Stimulated activated CD4-positive, alpha-beta T cell treated with anti-CD3 and anti-CD28 coated beads, TNF-alpha, amount 100 ng/mL, for 1 hour (primary cell): ENCODE data around the gene ACACA.
"Not testable (repeated sequence)": the region's sequence is repeated elsewhere in the genome, so short reads cannot be mapped to it uniquely, and the experiment has no call there.

Experiments used
- DNase-seq, 3 donors: peaks; one replicate each; pipeline ENCODE4 v3.0.0-alpha.2; 2020; ENCODE audit warnings: low read depth in 3 of 3, low spot score in 1 of 3

ACACA gene

DNA sequence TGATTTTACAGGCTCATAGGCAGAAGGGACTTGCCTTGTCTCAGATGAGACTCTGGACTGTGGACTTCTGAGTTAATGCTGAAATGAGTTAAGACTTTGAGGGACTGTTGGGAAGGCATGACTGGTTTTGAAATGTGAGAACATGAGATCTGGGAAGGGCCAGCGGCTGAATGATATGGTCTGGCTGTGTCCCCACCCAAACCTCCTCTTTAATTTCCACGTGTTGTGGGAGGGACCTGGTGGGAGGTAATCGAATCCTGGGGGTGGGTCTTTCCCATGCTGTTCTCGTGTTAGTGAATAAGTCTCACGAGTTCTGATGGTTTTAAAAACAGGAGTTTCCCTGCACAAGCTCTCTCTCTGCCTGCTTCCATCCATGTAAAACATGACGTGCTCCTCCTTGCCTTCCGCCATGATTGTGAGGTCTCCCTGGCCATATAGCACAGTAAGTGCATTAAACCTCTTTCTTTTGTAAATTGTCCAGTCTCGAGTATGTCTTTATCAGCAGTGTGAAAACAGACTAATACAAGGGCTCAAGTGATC, 59.7 kb downstream of the ACACA start:
- DNase-seq, result not testable (repeated sequence)

DNA sequence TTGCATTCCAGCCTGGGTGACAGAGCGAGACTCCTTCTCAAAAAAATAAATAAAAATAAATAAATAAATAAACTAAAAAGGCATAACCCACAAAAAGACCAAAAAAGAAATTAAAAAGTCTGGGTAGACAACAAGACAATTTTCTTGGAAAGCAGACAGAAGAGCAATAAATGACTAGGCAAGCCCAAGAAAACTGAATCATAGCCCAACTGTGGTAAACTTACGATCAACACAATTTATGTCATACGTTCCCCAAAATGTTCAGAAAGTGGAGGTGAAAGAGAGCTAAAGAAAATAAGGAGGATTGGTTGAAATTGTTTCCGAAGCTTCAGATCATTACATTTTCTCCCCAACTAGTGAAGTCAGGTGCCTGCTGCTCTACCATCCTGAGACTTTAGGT, 62.1 kb downstream of the ACACA start:
- no peak for DNase-seq

DNA sequence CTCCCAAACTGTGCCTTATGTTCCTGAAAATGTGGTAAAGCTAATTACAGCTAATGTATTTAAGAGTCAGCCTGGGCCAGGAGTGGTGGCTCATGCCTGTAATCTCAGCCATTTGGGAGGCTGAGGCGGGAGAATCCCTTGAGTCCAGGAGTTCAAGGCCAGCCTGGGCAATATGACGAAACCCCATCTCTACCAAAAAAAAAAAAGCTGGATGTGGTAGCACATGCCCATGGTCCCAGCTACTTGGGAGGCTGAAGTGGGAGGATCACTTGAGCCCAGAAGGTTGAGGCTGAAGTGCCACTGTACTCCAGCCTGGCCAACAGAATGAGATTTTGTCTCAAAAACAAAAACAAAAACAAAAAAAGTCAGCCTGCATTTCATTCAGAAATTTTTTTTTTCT, 64.0 kb downstream of the ACACA start:
- DNase-seq, result no peak

DNA sequence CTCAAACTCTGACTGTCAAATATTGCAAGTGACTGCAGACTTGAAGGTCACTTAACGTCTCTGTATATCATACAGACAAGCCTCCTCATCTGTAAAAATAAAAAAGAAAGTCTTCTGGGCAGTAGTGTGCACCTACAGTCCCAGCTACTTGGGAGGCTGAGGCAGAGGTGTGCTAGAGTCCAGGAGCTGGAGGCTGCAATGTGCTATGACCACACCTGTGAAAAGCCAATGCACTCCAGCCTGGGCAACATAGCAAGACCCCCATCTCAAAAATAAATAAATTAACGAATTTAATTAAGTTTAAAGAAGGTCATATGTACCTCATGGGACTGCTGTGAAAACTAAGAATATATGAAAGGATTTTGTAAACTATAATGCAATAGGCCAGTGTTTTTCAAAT, 65.8 kb downstream of the ACACA start:
- no peak for DNase-seq

DNA sequence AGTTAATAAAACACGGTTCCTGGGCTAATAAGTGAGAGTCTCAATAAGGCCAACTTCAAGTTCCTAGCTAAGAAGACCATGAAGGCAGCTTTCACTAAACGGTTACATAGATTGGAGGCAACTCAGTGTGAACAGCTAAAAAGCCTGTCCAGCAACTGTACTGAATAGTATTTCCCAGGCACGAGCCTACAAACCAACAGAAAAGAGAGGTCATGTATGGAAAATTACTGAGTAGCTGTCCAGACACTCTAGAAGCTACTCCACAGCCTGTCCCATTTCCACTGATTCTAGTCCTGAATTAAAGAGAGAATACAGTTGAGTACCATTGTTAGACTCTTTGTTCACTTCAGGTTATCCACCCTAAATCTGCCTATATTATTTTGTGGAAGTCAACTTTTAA, 67.3 kb downstream of the ACACA start:
- DNase-seq, result no peak

DNA sequence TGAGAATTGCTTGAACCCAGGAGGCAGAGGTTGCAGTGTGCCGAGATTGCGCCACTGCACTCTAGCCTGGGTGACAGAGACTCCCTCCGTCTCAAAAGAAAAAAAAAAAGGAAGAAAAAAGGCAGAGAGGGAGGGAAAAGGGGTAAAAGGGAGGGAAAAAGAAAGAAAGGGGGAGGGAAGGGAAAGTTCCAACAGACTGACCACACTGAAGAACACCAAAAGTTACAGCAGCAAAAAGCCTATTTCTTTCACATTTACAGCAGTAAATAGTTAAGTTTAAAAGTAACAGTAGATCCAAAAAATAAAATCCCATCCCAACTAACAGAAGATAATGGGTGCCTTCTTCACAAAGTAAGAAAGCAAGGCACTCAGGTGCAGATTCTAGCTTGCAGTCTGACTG, 67.8 kb downstream of the ACACA start:
- no peak for DNase-seq

DNA sequence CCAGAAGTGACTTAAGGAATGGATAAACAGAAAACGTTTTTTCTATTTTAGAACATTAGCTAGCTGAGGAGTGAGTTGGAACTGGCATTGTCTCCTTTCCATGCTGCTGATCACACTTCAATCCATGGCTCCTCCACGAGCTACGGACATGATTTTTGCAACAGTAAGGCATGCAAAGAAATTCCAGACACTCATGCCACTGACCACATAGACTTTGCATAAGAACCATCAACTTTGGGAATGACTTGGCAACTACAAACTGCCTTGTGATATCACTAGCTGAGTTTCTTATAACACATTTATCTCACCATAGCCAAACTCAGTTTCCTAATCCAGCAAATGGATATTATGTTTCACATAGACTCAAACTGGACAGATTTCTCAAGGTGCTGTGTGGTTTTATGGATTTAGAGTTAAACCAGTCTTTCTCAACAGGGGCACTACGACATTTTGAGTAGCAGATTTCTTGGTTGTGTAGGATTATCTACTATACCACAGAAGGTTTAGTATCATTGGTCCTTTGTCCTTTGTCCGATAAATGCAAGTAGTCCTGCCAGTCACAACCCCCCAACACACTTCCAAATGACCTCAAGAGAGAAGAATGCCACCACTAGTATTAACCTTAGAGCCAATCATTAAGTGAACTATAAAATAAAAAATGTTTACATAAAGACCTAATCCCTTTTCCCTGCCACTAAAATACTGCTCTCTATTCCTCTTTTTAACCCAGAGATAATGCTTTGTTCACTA, 79.1 kb downstream of the ACACA start:
- DNase-seq, result no peak

DNA sequence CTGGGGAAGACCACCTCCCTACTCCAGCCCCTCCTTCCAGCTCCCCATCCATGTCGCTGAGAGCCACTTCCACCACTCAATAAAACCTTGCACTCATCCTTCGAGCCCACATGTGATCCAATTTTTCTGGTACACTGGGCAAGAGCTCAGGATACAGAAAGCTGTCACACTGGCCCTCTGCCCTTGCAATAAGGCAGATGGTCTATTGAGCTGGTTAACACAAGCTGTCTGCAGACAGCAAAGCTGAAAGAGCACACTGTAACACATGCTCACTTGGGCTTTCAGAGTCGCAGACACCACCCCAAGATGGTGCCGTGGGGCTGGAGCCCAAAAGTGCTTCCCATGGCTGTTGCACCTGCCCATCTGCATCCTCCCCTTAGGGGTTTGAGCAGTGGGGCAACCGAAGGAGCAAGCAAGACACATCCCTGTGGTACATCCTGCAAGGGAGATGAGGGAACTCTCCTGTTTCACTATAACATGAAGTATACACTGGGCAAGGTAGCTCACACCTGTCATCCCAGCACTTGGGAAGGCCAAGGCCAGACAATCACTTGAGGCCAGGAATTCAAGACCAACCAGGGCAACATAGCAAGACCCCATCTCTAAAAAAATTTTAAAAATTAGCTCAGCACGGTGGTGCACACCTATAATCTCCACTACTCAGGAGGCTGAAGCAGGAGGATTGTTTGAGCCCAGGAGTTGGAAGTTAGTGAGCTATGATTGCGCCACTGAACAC, 83.6 kb downstream of the ACACA start:
- DNase-seq, result no peak

DNA sequence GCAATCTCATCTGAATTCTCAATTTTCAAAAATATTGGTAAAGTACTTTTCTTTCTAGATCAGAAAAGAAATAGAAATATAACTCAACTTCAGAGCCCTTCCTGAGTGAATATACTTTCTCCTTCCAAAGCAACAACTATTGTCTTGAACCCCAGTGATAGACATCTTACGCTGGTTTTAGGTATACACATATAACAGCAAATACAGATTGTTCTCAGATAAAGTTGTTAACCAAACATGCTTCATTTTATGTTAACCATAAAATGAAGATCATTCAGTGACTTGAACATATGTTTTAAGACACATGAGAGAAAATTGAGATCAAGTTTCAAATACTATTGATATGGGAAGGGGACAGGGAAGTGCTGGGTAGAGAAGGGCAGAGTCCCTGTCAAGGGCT, 84.5 kb downstream of the ACACA start:
- DNase-seq, result no peak

DNA sequence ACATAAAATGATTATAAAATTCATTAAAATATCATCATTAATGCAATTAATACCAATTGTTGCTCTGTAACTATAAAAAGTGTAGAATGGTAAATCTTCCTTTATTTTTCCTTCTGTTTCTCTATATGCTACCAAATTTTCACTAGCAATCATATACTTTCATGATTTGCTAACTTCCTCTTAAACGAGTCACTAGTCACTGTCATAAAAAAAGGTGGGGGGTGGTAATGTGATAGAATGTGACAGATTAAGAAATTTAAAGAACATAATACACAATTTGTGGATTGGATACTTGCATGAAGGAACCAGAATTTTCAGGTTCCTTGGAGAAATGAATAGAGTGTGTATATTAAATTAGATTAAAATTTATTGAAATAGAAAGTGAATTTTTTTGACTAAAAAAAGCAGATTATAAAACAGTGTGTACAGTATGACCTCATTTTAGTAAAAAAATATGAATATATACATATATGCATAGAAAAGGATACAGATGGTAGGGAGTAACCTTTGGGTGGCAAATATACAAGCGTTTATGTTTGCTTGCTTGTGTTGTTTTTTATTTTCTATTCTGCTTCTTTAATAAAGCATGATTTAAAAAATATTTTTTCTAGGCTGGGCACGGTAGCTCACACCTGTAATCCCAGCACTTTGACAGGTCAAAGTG, 87.6 kb downstream of the ACACA start:
- no peak for DNase-seq

DNA sequence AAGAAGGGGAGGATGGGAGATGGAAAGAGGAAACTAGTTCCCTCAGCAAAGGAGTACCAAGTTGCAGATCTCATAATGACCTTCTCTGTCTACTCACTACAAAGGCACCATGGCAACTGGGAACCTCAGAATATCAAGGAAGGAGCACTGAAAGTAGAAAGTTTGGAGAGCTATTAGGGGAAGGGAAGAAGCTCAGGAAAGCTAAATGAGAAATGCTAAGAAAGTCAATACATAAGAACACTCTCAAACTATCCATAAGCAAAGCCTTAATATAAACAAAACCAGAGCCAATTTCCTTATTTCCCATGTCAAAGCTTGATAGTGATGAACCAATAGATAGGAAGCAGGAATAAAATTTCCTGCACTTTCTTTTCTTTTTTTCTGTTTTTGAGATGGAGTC, 88.8 kb downstream of the ACACA start:
- DNase-seq, result no peak

DNA sequence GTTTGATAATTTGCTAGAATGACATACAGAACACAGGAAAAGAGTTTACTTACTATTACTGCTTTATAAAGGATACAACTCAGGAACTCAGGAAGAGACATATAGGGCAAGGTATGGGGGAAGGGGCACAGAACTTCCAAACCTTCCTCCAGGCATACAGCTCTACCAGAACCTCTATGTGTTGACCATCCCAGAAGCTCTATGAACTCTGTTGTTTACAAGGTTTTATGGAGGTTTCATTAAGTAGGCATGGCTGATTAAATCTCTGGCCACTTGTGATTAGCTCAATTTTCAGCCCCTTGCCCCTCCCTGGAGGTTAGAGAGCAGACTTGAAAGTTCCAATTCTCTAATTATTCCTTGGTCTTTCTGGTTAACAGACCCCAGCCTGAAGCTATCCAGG, 91.0 kb downstream of the ACACA start:
- no peak for DNase-seq

DNA sequence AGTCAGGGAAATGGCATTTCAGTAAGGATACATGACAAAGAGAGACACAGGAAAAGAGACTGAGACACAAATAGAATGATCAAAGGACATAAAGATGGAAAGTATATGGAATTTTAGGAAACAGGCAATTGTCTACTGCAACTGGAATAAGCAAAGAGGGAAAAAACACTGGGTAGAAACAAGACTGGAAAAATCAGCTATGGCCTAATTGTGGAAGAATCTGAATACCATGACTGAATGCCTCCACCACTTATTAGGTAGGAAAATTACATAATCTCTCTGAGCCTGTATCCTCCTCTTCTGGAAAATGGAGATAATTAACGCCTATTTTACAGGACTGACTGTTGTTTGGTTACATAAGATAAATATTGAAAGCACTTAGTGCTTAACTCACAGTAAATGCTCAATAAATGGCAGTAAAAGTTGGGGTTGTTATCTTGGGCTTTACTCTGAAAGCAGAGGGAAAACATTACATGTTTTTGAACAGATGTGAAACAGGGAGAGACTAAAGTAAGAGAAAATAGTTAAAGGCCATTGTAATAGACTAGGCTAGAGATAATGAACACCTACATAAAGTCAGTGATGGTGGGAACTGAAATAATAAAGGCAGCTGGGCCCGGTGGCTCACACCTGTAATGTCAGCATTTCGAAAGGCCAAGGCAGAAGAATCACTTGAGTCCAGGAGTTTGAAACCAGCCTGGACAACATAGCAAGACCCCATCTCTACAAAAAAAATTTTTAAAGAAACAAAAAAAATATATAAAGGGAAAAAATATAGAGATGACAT, 94.3 kb downstream of the ACACA start:
- no peak for DNase-seq

DNA sequence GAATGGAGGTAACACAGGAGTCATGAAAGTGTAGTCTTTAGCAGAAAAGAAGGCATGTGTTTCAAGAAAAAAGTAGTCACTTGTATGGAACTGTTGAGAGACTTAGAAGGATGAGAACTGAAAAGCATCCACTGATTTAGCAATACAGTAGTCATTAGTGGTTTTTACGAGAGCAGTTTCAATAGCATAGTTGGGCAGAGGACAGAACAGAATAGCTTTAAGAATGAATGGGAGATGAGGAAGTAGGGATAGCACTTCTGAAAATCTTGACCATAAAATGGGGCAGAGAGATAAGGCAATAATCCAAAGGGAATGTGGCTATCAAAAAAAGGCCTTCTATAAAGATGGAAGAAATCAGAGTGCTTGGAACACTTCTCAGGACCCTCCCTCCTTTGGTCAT, 95.7 kb downstream of the ACACA start:
- no peak for DNase-seq

DNA sequence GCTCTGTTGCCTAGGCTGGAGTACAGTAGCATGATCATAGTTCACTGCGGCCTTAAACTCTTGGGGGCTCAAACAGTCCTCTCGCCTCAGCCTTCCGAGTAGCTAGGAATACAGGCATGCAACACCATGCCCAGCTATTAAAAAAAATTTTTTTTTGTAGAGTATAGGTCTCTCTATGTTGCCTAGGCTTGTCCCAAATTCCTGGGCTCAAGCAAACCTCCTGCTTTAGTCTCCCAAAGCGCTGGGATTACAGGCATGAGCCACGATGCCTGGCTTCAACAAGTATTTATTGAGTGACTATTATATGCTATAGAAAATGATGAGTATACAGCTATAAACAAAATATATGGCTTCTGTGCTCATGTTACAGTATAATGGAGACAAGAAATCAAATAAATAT, 97.6 kb downstream of the ACACA start:
- DNase-seq, result no peak

DNA sequence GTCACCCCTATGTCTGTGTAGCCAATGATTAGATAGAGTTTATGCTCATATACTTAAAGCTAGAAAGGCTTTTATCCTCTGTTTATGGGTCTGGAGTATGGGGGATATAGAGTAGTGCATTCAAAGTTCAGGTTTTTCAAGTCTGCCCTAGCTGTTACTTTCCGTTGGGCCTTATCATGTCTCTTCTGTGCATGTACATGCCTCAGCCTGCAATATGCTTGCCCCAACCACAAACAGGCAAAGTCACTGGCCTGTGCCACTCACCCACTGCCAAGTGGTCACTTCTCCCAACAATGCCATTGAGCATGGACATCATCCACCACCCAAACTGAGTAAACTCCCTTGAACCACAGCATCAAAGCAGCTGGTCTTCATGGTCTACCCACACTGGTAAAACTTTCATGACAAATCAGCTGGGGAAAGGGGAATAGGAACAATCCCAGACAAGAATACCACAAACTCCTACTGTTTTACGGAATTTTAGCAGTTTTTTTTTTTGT, 101.2 kb downstream of the ACACA start:
- DNase-seq, result no peak

DNA sequence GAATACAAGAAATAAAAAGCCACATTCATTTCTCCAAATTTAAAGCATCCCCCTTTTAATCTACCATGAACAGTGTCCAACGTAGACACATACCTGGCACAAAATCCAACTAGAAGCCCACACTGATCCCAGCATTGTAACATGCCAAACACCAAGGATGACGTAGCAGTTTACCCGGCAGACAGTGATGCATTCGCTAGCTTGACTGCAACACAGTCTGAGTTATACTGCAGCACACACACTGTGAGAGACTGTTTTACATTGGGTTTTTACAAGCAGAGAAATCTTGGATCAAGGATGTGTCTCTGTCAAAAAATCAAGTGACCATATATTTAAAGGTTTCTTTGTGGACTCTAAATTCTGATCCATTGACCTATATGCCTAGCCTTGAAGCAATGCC, 105.3 kb downstream of the ACACA start:
- DNase-seq, result no peak

DNA sequence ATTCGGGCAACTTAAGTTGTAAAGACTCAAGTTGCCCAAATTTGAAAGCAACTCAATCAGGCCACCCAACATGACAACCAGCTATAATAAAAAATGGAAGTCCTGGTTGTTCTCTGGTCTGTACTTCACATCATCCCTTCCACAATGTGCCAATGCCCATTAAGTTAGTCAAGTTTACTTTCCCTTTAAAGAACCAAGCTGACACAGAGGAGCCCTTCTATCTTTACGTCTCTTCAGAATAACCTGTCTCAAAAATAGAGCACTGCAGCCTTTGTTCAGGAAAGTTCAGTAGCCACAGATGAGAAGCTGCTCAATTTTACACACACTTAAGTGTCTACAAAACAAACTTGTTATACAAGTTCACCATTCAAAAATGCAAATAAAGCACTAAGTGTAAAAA, 106.0 kb downstream of the ACACA start:
- no peak for DNase-seq

DNA sequence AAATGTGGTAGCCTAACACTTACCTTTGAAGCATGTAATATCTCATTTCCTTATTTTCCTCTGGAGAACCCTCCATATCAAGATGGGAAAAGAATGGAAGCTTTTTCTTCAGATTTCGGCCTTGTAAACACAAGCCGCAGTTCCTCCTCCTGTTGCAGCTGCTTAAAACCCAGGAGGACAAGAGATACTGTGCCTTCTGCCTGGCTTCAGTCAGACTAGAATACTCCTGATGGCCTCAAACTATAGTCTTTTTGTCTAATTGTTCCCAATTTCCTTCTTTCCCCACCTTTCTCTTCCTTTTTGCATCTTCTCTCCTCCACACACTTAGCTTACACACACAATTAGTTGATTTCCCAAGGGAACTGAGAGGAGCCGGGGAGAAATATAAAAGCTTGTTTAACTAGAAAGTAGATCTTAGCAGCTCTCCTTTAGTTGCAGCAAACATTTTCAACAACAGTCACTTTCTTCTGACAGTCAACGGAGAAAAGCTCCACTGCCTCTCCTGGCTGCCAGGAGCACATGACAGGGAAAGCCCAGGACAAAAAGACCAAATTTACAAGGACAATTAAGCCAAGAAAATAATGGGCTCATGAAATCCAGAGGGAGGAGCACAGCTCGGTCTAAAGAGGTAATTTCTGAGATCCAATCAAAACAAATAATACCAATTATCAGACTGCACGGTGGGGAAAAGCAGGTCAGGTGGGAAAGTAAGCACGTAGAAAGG, 107.2 kb downstream of the ACACA start:
- DNase-seq, result no peak

DNA sequence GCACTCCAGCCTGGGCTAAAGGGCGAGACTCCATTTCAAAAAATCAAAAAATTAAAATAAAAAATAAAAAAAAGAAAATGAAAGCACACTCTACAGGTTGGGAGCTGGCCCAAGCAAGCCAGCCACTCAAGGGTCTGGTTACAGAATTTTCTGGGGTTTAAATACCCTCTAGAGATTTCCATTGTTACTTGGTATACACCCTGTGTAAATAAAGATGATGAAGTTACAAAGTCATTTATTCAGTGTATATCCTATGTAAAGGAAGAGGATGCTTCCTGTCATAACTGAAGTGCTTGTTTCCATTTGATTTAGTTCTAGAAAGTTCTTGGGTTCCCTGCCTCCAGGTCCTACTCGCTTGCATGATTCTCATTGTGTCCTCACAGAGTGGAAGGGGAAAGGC, 110.7 kb downstream of the ACACA start:
- no peak for DNase-seq
